HepG2 (cell line): Measurements from ENCODE around the gene VEGFA. TPM values are rescaled to one million over a fixed set of nuclear protein-coding genes. Genes with fewer than 3 reads are reported as not detected.

Experiments used
- AKAP8 ChIP-seq: sonication (generic); formaldehyde crosslinking; IDR thresholded peaks from 2 replicates; pipeline ENCODE4 v1.5.1; 2020; ENCODE audit warnings: mild to moderate bottlenecking, missing genetic modification reagents
- DPF2 ChIP-seq: sonication (generic); formaldehyde crosslinking; IDR thresholded peaks from 2 replicates; pipeline ENCODE4 v1.4.0; 2020; ENCODE audit warnings: mild to moderate bottlenecking, low read depth, missing genetic modification reagents, borderline replicate concordance
- HDAC1 ChIP-seq: sonication (generic); formaldehyde crosslinking; IDR thresholded peaks from 2 replicates; pipeline ENCODE4 v1.5.1; 2020; ENCODE audit warnings: mild to moderate bottlenecking, missing genetic modification reagents
- HMG20B ChIP-seq: conservative IDR thresholded peaks from 2 replicates; pipeline ENCODE4 v1.6.1; 2016; ENCODE audit warnings: missing genetic modification reagents, missing compliant biosample characterization
- KLF16 ChIP-seq, 2 experiments: sonication (generic) in 1 of 2; formaldehyde crosslinking in 1 of 2; IDR thresholded peaks; 2 replicates each; pipeline versions ENCODE4 v1.6.1 to v1.8.0; 2016 to 2023; ENCODE audit warnings: missing genetic modification reagents in 2 of 2, missing compliant biosample characterization in 1 of 2
- MAZ ChIP-seq, 2 experiments: sonication (generic) in 1 of 2; formaldehyde crosslinking in 1 of 2; IDR thresholded peaks; 2 replicates each; pipeline versions ENCODE4 v1.5.0 to v1.6.1; 2012 to 2020; ENCODE audit warnings: low read depth in 2 of 2, mild to moderate bottlenecking in 2 of 2, borderline replicate concordance in 1 of 2, improper control_type of control experiment in 1 of 2, low read length in 1 of 2, missing genetic modification reagents in 1 of 2, moderate library complexity in 1 of 2
- MEIS2 ChIP-seq: sonication (generic); formaldehyde crosslinking; IDR thresholded peaks from 2 replicates; pipeline ENCODE4 v1.9.0; 2021; ENCODE audit warnings: mild to moderate bottlenecking, missing genetic modification reagents
- SMARCE1 ChIP-seq: fragments of 450-650 bp; IDR thresholded peaks from 2 replicates; pipeline ENCODE4 v1.6.1; 2017; ENCODE audit warnings: borderline replicate concordance
- TP53 ChIP-seq: sonication (generic); formaldehyde crosslinking; conservative IDR thresholded peaks from 2 replicates; pipeline ENCODE4 v1.4.0; 2020; ENCODE audit warnings: missing genetic modification reagents
- TSC22D2 ChIP-seq: sonication (generic); formaldehyde crosslinking; IDR thresholded peaks from 2 replicates; pipeline ENCODE4 v1.5.1; 2020; ENCODE audit warnings: missing genetic modification reagents, mild to moderate bottlenecking, borderline replicate concordance
- ZKSCAN8 ChIP-seq: IDR thresholded peaks from 2 replicates; pipeline ENCODE4 v1.6.1; 2016; ENCODE audit warnings: borderline replicate concordance, missing genetic modification reagents, missing compliant biosample characterization
- ZNF138 ChIP-seq: sonication (generic); formaldehyde crosslinking; IDR thresholded peaks from 2 replicates; pipeline ENCODE4 v1.5.0; 2020; ENCODE audit warnings: mild to moderate bottlenecking, low read depth, missing genetic modification reagents
- ZNF33B ChIP-seq: sonication (generic); formaldehyde crosslinking; IDR thresholded peaks from 2 replicates; pipeline ENCODE4 v1.5.1; 2020; ENCODE audit warnings: mild to moderate bottlenecking, missing genetic modification reagents
- ZNF430 ChIP-seq: sonication (generic); formaldehyde crosslinking; IDR thresholded peaks from 2 replicates; pipeline ENCODE4 v1.9.0; 2021; ENCODE audit warnings: mild to moderate bottlenecking, missing genetic modification reagents
- ZNF431 ChIP-seq: sonication (generic); formaldehyde crosslinking; IDR thresholded peaks from 2 replicates; pipeline ENCODE4 v1.9.0; 2022; ENCODE audit warnings: missing genetic modification reagents, low read depth, mild to moderate bottlenecking, borderline replicate concordance
- ZNF672 ChIP-seq: sonication (generic); formaldehyde crosslinking; IDR thresholded peaks from 2 replicates; pipeline ENCODE4 v1.8.1; 2022; ENCODE audit warnings: missing genetic modification reagents
- ZNF749 ChIP-seq: sonication (generic); formaldehyde crosslinking; IDR thresholded peaks from 2 replicates; pipeline ENCODE4 v1.8.0; 2022; ENCODE audit warnings: mild to moderate bottlenecking, missing genetic modification reagents, moderate library complexity, borderline replicate concordance
- polyA plus RNA-seq, 8 experiments: library from polyadenylated mRNA; depleted of rRNA in 3 of 8; stranded (reverse) in 7 of 8; unstranded in 1 of 8; fragments of >200 nt; fragmentation: Illumina TruSeq in 4 of 8; extraction: Trizol in 4 of 8; gene quantifications; 2 replicates each; pipeline versions ENCODE4 v1.2.1 to v1.2.3, GENCODE V29; 2011 to 2016; ENCODE audit warnings: low read depth in 4 of 8, missing spikeins in 1 of 8, mixed read lengths in 1 of 8; ENCODE audit not compliant: insufficient read depth in 1 of 8
- total RNA-seq, 5 experiments: library from RNA; depleted of rRNA; stranded (reverse); fragments of >200 nt; fragmentation: Illumina TruSeq; extraction: Trizol; gene quantifications; 2 replicates each; pipeline ENCODE4 v1.2.3, GENCODE V29; 2016; ENCODE audit warnings: low read depth in 1 of 5
- TF ChIP-seq, protein P1 (sequence below): sonication (generic); formaldehyde crosslinking; IDR thresholded peaks from 2 replicates; pipeline ENCODE4 v1.8.0; 2022; ENCODE audit warnings: mild to moderate bottlenecking, missing genetic modification reagents; ENCODE audit not compliant: insufficient replicate concordance
- TF ChIP-seq, protein P2 (sequence below): sonication (generic); formaldehyde crosslinking; IDR thresholded peaks from 2 replicates; pipeline ENCODE4 v1.4.0; 2020; ENCODE audit warnings: missing genetic modification reagents, borderline replicate concordance

Gene VEGFA
- total and polyA plus RNA-seq, 2 of the 13 experiments (the other 11 are each of a cell fraction or from before 2014, with no cell fraction given) = 68.1 to 629 TPM

DNA sequence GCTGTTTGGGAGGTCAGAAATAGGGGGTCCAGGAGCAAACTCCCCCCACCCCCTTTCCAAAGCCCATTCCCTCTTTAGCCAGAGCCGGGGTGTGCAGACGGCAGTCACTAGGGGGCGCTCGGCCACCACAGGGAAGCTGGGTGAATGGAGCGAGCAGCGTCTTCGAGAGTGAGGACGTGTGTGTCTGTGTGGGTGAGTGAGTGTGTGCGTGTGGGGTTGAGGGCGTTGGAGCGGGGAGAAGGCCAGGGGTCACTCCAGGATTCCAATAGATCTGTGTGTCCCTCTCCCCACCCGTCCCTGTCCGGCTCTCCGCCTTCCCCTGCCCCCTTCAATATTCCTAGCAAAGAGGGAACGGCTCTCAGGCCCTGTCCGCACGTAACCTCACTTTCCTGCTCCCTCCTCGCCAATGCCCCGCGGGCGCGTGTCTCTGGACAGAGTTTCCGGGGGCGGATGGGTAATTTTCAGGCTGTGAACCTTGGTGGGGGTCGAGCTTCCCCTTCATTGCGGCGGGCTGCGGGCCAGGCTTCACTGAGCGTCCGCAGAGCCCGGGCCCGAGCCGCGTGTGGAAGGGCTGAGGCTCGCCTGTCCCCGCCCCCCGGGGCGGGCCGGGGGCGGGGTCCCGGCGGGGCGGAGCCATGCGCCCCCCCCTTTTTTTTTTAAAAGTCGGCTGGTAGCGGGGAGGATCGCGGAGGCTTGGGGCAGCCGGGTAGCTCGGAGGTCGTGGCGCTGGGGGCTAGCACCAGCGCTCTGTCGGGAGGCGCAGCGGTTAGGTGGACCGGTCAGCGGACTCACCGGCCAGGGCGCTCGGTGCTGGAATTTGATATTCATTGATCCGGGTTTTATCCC lies at the start of gene VEGFA (continued):
- TF ChIP-seq MAZ (IDR thresholded peaks at IDR 0.05; ENCODE audit: borderline replicate concordance, low read depth, low read length) (peak; percentile 91), MAZ (CRISPR knock-in tag; IDR thresholded peaks at IDR 0.05; ENCODE audit: low read depth) (peak; percentile 58; the same call in 1 of the 2 replicates), ZNF430 (CRISPR knock-in tag) (no peak), DPF2 (CRISPR knock-in tag) (peak; percentile 68), ZNF33B (CRISPR knock-in tag) (0 out of 2 replicates have a peak, but pooled peaks have one; percentile 75), HMG20B (CRISPR knock-in tag) (no peak), ZKSCAN8 (no peak; the same call in 1 of the 2 replicates), AKAP8 (CRISPR knock-in tag) (no peak), ZNF672 (CRISPR knock-in tag) (no peak), KLF16 (CRISPR knock-in tag; IDR thresholded peaks at IDR 0.05) (peak; percentile 42 to 81; a peak in 2 of 4 replicates), TP53 (peak; percentile 56; the same call in 1 of the 2 replicates), SMARCE1 (no peak), ZNF431 (CRISPR knock-in tag) (0 out of 2 replicates have a peak, but pooled peaks have one; percentile 41), ZNF749 (CRISPR knock-in tag) (peak; percentile 75), TSC22D2 (CRISPR knock-in tag) (peak; percentile 88; the same call in 1 of the 2 replicates), ZNF138 (CRISPR knock-in tag) (peak; percentile 76), HDAC1 (CRISPR knock-in tag) (peak; percentile 7; the same call in 1 of the 2 replicates), MEIS2 (peak; percentile 74)
- TF ChIP-seq, protein P1, sequence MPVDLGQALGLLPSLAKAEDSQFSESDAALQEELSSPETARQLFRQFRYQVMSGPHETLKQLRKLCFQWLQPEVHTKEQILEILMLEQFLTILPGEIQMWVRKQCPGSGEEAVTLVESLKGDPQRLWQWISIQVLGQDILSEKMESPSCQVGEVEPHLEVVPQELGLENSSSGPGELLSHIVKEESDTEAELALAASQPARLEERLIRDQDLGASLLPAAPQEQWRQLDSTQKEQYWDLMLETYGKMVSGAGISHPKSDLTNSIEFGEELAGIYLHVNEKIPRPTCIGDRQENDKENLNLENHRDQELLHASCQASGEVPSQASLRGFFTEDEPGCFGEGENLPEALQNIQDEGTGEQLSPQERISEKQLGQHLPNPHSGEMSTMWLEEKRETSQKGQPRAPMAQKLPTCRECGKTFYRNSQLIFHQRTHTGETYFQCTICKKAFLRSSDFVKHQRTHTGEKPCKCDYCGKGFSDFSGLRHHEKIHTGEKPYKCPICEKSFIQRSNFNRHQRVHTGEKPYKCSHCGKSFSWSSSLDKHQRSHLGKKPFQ (CRISPR knock-in tag) = peak; percentile 24
- TF ChIP-seq, protein P2, sequence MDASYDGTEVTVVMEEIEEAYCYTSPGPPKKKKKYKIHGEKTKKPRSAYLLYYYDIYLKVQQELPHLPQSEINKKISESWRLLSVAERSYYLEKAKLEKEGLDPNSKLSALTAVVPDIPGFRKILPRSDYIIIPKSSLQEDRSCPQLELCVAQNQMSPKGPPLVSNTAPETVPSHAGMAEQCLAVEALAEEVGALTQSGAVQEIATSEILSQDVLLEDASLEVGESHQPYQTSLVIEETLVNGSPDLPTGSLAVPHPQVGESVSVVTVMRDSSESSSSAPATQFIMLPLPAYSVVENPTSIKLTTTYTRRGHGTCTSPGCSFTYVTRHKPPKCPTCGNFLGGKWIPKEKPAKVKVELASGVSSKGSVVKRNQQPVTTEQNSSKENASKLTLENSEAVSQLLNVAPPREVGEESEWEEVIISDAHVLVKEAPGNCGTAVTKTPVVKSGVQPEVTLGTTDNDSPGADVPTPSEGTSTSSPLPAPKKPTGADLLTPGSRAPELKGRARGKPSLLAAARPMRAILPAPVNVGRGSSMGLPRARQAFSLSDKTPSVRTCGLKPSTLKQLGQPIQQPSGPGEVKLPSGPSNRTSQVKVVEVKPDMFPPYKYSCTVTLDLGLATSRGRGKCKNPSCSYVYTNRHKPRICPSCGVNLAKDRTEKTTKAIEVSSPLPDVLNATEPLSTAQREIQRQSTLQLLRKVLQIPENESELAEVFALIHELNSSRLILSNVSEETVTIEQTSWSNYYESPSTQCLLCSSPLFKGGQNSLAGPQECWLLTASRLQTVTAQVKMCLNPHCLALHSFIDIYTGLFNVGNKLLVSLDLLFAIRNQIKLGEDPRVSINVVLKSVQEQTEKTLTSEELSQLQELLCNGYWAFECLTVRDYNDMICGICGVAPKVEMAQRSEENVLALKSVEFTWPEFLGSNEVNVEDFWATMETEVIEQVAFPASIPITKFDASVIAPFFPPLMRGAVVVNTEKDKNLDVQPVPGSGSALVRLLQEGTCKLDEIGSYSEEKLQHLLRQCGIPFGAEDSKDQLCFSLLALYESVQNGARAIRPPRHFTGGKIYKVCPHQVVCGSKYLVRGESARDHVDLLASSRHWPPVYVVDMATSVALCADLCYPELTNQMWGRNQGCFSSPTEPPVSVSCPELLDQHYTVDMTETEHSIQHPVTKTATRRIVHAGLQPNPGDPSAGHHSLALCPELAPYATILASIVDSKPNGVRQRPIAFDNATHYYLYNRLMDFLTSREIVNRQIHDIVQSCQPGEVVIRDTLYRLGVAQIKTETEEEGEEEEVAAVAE (CRISPR knock-in tag) = no peak
